Activated CD8-positive, alpha-beta T cell treated with anti-CD3 and anti-CD28 coated beads for 36 hours (primary cell): ENCODE results near the gene POU2F3. TPM values are rescaled to one million over a fixed set of nuclear protein-coding genes. Genes with fewer than 3 reads are reported as not detected.

ENCODE experiments used
- ATAC-seq: fragments of 200-7000 bp; cut with Tn5 transposase; one replicate; pipeline ENCODE4 v1.10.0; 2021; ENCODE audit warnings: mild to moderate bottlenecking, moderate library complexity
- CTCF ChIA-PET: fragments of 350-600 bp; sonication (Branson Sonifier 250); formaldehyde crosslinking; loops from one replicate; lab custom pipeline; 2021; ENCODE audit warnings: antibody characterized with exemption; lab: Charles Lee
- POLR2A ChIA-PET: fragments of 350-600 bp; sonication (Branson Sonifier 250); formaldehyde crosslinking; loops from one replicate; lab custom pipeline; 2021; ENCODE audit warnings: antibody characterized with exemption; lab: Charles Lee
- DNase-seq: peaks from one replicate; pipeline ENCODE4 v3.0.0-alpha.2; 2020
- H3K27ac Mint-ChIP-seq: one replicate; pipeline ENCODE4 v1.8.0; 2021; ENCODE audit warnings: mild to moderate bottlenecking, mixed read lengths
- H3K27me3 Mint-ChIP-seq: one replicate; pipeline ENCODE4 v1.8.0; 2021; ENCODE audit warnings: mixed read lengths
- H3K36me3 Mint-ChIP-seq: one replicate; pipeline ENCODE4 v1.8.0; 2021; ENCODE audit warnings: low read depth, mixed read lengths
- H3K4me1 Mint-ChIP-seq: one replicate; pipeline ENCODE4 v1.8.0; 2021; ENCODE audit warnings: low read depth, mixed read lengths
- H3K4me3 Mint-ChIP-seq: one replicate; pipeline ENCODE4 v1.8.0; 2021; ENCODE audit warnings: mild to moderate bottlenecking, moderate library complexity, mixed read lengths
- H3K9me3 Mint-ChIP-seq: one replicate; pipeline ENCODE4 v1.8.0; 2021; ENCODE audit warnings: mixed read lengths
- intact Hi-C: fragments of 100-400 bp; cut with micrococcal nuclease; formaldehyde crosslinking; loops from one replicate; pipeline ENCODE4 v1.10.0; 2022
- total RNA-seq, 2 experiments: library from RNA; stranded (reverse); gene quantifications; one replicate each; pipeline ENCODE4 v1.2.3, GENCODE V29; 2021
- TF ChIP-seq, protein P1 (sequence below): fragments of 200-600 bp; IDR thresholded peaks from one replicate; pipeline ENCODE4 v1.8.0; 2022; ENCODE audit warnings: antibody characterized with exemption, mild to moderate bottlenecking

The POU2F3 gene
- total RNA-seq, 2 experiments from 2014 or later: not detected

DNA sequence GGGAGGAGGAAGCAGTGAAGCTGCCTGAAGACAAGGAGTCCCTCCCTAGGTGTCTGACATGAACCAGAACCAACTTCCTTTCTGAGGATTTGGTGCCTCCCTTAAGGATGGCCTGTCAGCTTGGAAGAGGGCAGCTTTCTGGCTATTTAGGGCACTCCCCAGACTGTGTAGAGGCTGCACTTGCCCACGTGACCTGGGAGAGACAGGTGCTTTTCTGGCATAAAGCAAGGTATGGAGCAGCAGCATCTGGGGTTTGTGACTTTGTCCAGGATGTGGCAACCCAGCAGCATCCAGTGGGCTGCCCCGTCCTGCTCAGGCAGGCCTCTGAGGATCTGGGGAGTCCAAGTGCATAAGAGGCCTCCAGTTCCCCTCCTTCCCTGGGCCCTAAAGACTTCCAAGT lies 43.2 kb downstream of the POU2F3 start:
- Mint-ChIP-seq H3K27ac (no peak overlapping the region), H3K36me3 (no peaks in the 10 kb centered on the region), H3K4me1 (no peaks in the 10 kb centered on the region), H3K9me3 (no peaks in the 10 kb centered on the region), H3K27me3 (peaks cover 11% of the 10 kb centered on the region), H3K4me3 (no peak overlapping the region)
- ChIA-PET POLR2A (no interaction called here), CTCF (interaction anchor here (1.1 to 1.5 kb wide), 2 partner anchors 20 to 1078 kb away, joined by 3 to 5 read pairs; no protein-coding TSS in a partner anchor)
- ATAC-seq (no peak), DNase-seq (no peak)
- TF ChIP-seq, protein P1, sequence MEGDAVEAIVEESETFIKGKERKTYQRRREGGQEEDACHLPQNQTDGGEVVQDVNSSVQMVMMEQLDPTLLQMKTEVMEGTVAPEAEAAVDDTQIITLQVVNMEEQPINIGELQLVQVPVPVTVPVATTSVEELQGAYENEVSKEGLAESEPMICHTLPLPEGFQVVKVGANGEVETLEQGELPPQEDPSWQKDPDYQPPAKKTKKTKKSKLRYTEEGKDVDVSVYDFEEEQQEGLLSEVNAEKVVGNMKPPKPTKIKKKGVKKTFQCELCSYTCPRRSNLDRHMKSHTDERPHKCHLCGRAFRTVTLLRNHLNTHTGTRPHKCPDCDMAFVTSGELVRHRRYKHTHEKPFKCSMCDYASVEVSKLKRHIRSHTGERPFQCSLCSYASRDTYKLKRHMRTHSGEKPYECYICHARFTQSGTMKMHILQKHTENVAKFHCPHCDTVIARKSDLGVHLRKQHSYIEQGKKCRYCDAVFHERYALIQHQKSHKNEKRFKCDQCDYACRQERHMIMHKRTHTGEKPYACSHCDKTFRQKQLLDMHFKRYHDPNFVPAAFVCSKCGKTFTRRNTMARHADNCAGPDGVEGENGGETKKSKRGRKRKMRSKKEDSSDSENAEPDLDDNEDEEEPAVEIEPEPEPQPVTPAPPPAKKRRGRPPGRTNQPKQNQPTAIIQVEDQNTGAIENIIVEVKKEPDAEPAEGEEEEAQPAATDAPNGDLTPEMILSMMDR: no peak
- intact Hi-C loops: no loop called here

DNA sequence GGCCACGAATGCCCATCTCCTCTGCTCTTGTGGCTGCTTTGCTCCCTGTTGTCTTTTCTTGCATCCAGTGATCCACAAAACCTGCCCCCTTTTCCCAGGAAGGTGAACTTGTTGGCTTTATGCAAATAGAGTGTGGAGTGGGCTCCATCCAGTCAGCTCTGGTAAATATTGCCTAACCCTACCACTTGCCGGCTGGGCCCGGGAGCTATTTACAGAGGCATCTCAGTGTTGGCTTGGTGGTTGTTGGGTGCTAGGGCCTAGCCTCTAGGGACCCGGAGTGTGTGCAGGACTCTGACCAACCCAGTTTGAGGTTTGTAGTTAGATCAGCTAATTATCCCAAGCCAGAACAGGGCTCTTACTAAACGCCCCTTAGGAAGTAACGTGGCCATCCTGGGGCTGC lies 44.3 kb downstream of the POU2F3 start:
- ATAC-seq (no peak), DNase-seq (no peak)
- TF ChIP-seq, protein P1: no peak
- H3K9me3 Mint-ChIP-seq: no peaks in the 10 kb centered on the region
- ChIA-PET POLR2A (no interaction called here), CTCF (no interaction called here)
- intact Hi-C loops: no loop called here
- H3K27me3 Mint-ChIP-seq: peaks cover 11% of the 10 kb centered on the region
- no peak overlapping the region for H3K27ac Mint-ChIP-seq
- no peaks in the 10 kb centered on the region for H3K36me3 Mint-ChIP-seq
- no peaks in the 10 kb centered on the region for H3K4me1 Mint-ChIP-seq
- H3K4me3 Mint-ChIP-seq: no peak overlapping the region

GRCh38 chr11:120285256-120285655 lies 45.3 kb downstream of the POU2F3 start:
- TF ChIP-seq, protein P1: no peak
- DNase-seq (no peak), ATAC-seq (no peak)
- ChIA-PET CTCF (no interaction called here), POLR2A (no interaction called here)
- Mint-ChIP-seq H3K9me3 (no peaks in the 10 kb centered on the region), H3K27ac (no peak overlapping the region), H3K27me3 (peaks cover 15% of the 10 kb centered on the region), H3K4me3 (no peak overlapping the region), H3K4me1 (no peaks in the 10 kb centered on the region), H3K36me3 (no peaks in the 10 kb centered on the region)
- intact Hi-C loops: no loop called here

- H3K36me3 Mint-ChIP-seq: no peaks in the 10 kb centered on the region
- TF ChIP-seq, protein P1: no peak
- no peak overlapping the region for H3K4me3 Mint-ChIP-seq
- intact Hi-C loops: no loop called here
- peaks cover 23% of the 10 kb centered on the region for H3K27me3 Mint-ChIP-seq
- no peaks in the 10 kb centered on the region for H3K4me1 Mint-ChIP-seq
- ATAC-seq: no peak
- no peaks in the 10 kb centered on the region for H3K9me3 Mint-ChIP-seq
- ChIA-PET POLR2A (no interaction called here), CTCF (interaction anchor here (1.3 to 3.4 kb wide), 4 partner anchors 12 to 53 kb away, joined by 3 to 23 read pairs (median 8); no protein-coding TSS in a partner anchor)
- no peak overlapping the region for H3K27ac Mint-ChIP-seq
- no peak for DNase-seq
Measured at GRCh38 chr11:120288021-120288420, 48.1 kb downstream of the POU2F3 start.

DNA sequence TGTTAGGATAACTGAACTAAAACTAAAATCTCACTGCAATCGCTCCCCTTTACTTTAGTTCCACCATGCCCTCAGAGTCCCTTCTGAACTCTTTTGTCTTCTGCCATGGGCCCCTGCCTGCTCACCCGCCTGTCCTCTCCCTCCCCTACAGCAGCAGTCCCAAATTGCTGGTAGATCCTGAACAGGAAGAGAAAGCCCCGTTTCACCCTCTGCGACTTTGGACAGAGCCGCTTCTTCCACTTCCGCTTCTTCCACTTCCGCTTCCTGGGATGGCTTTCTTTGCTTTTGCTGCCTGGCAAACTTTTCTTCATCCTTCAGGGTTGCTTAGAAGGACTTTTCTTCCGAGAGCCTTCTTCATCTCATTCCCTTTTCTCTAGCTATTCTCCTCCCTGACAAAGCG lies 49.5 kb downstream of the POU2F3 start:
- intact Hi-C loops: no loop called here
- no peak for DNase-seq
- POLR2A ChIA-PET: no interaction called here
- no peak for ATAC-seq
- CTCF ChIA-PET: interaction anchor here (1.1 to 3.4 kb wide), 3 partner anchors 9 to 54 kb away, joined by 5 to 23 read pairs (median 7); no protein-coding TSS in a partner anchor
- peaks cover 33% of the 10 kb centered on the region for H3K27me3 Mint-ChIP-seq
- H3K27ac Mint-ChIP-seq: no peak overlapping the region
- H3K4me1 Mint-ChIP-seq: no peaks in the 10 kb centered on the region
- H3K4me3 Mint-ChIP-seq: no peak overlapping the region
- no peaks in the 10 kb centered on the region for H3K9me3 Mint-ChIP-seq
- no peaks in the 10 kb centered on the region for H3K36me3 Mint-ChIP-seq
- TF ChIP-seq, protein P1: no peak
